VCaP (cell line): Measurements from ENCODE around the gene ARHGAP42.

Experiments
- H3K27ac ChIP-seq: fragments of 450-650 bp; 2 replicates; pipeline ENCODE4 v1.5.1; 2017
- CTCF ChIP-seq: fragments of 450-650 bp; conservative IDR thresholded peaks from 2 replicates; pipeline ENCODE4 v1.5.1; 2017; ENCODE audit warnings: mild to moderate bottlenecking, moderate library complexity

ARHGAP42 gene

GRCh38 chr11:100865443-100866065, 178.5 kb downstream of the ARHGAP42 start:
- no peak overlapping the region for H3K27ac ChIP-seq
- TF ChIP-seq CTCF, result no peak

- H3K27ac ChIP-seq, result no peak overlapping the region
- TF ChIP-seq CTCF, result no peak
These were observed 179.4 kb downstream of the ARHGAP42 start for GRCh38 chr11:100866453-100866852.

GRCh38 chr11:100867606-100868005, 180.5 kb downstream of the ARHGAP42 start:
- no peak overlapping the region for H3K27ac ChIP-seq
- no peak for TF ChIP-seq CTCF

- no peak for TF ChIP-seq CTCF
- H3K27ac ChIP-seq, result no peak overlapping the region
These were observed 182.2 kb downstream of the ARHGAP42 start for GRCh38 chr11:100869328-100869727.

- no peak for TF ChIP-seq CTCF
- no peak overlapping the region for H3K27ac ChIP-seq
These were observed 183.1 kb downstream of the ARHGAP42 start for GRCh38 chr11:100870138-100870537.

- H3K27ac ChIP-seq, result no peak overlapping the region
- no peak for TF ChIP-seq CTCF
These were observed 186.1 kb downstream of the ARHGAP42 start for GRCh38 chr11:100872951-100873740.

- TF ChIP-seq CTCF, result no peak
- H3K27ac ChIP-seq, result no peak overlapping the region
These were observed 187.1 kb downstream of the ARHGAP42 start for GRCh38 chr11:100874203-100874602.
